HL-60 (cell line): ENCODE data around the gene CFAP54.

ENCODE experiments used
- DNase-seq, 2 experiments: peaks; one replicate each; pipeline ENCODE4 v3.0.0-alpha.2; 2010 to 2020; ENCODE audit warnings: low read depth in 1 of 2, low spot score in 1 of 2
- H3K27ac ChIP-seq: fragments of 250-450 bp; sonication (Bioruptor Pico); replicated peaks from 2 replicates; pipeline ENCODE4 v1.5.1; 2020; ENCODE audit warnings: mild to moderate bottlenecking, moderate library complexity
- H3K27me3 ChIP-seq: fragments of 250-450 bp; sonication (Bioruptor Pico); 2 replicates; pipeline ENCODE4 v1.5.1; 2021; ENCODE audit warnings: mild to moderate bottlenecking, moderate library complexity; ENCODE audit not compliant: insufficient read depth, poor library complexity, severe bottlenecking
- H3K4me3 ChIP-seq: replicated peaks from 2 replicates; pipeline ENCODE4 v1.5.1; 2011; ENCODE audit warnings: mild to moderate bottlenecking, control low read depth, low read length; ENCODE audit not compliant: insufficient read depth
- GABPA ChIP-seq: IDR thresholded peaks from 2 replicates; pipeline ENCODE4 v1.6.1; 2012; ENCODE audit warnings: low read depth
- POLR2AphosphoS5 ChIP-seq: IDR thresholded peaks from 2 replicates; pipeline ENCODE4 v1.6.1; 2012; ENCODE audit warnings: low read depth
- SPI1 ChIP-seq: IDR thresholded peaks from 2 replicates; pipeline ENCODE4 v1.6.1; 2012; ENCODE audit warnings: low read depth, mild to moderate bottlenecking, borderline replicate concordance
- TF ChIP-seq, protein P1 (sequence below): IDR thresholded peaks from 2 replicates; pipeline ENCODE4 v1.6.1; 2012; ENCODE audit warnings: low read depth; ENCODE audit not compliant: insufficient replicate concordance
- TF ChIP-seq, protein P2 (sequence below): IDR thresholded peaks from one replicate; pipeline ENCODE4 v1.5.1; 2011; ENCODE audit warnings: low read length, control low read depth, inconsistent platforms; ENCODE audit not compliant: insufficient read depth

CFAP54 gene

DNA sequence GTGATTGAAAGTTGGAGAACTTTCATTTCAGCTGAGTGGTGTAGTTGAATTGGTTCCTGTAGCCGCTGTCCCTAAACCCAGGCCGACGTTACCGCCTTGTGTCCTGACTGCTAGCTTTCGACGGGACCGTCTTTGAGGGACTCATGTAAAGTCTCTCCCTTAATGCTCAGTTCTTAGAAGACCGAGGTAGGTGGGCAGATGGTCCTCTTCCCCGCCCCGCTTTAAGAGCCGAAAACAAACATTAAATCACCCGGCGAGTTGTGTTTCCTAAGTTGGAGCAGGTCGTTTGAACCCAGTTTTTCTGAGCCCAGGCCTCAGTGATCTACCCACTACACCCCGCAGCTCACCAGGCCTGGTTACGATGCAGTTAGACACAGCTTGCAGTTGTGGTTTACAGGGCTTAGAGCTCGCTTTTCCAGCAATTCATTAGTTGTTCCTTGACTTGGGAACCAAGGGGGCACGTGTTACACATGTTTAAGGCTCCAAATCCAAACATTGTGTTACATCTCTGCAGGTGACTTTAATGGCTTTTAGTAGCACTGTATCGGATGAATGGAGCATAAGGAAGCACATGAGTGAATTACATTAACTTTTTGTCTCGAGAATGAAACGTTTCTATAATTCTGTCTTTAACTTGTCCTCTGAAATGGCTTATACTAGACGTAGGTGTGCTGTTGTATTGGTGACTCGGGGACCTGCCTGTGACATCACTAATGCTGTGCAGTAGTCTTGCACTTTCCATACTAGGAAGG is 418.5 kb downstream of the CFAP54 start:
- no peak for TF ChIP-seq SPI1
- TF ChIP-seq POLR2AphosphoS5: no peak
- TF ChIP-seq GABPA: no peak
- TF ChIP-seq, protein P1, sequence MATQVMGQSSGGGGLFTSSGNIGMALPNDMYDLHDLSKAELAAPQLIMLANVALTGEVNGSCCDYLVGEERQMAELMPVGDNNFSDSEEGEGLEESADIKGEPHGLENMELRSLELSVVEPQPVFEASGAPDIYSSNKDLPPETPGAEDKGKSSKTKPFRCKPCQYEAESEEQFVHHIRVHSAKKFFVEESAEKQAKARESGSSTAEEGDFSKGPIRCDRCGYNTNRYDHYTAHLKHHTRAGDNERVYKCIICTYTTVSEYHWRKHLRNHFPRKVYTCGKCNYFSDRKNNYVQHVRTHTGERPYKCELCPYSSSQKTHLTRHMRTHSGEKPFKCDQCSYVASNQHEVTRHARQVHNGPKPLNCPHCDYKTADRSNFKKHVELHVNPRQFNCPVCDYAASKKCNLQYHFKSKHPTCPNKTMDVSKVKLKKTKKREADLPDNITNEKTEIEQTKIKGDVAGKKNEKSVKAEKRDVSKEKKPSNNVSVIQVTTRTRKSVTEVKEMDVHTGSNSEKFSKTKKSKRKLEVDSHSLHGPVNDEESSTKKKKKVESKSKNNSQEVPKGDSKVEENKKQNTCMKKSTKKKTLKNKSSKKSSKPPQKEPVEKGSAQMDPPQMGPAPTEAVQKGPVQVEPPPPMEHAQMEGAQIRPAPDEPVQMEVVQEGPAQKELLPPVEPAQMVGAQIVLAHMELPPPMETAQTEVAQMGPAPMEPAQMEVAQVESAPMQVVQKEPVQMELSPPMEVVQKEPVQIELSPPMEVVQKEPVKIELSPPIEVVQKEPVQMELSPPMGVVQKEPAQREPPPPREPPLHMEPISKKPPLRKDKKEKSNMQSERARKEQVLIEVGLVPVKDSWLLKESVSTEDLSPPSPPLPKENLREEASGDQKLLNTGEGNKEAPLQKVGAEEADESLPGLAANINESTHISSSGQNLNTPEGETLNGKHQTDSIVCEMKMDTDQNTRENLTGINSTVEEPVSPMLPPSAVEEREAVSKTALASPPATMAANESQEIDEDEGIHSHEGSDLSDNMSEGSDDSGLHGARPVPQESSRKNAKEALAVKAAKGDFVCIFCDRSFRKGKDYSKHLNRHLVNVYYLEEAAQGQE: no peak
- TF ChIP-seq, protein P2, sequence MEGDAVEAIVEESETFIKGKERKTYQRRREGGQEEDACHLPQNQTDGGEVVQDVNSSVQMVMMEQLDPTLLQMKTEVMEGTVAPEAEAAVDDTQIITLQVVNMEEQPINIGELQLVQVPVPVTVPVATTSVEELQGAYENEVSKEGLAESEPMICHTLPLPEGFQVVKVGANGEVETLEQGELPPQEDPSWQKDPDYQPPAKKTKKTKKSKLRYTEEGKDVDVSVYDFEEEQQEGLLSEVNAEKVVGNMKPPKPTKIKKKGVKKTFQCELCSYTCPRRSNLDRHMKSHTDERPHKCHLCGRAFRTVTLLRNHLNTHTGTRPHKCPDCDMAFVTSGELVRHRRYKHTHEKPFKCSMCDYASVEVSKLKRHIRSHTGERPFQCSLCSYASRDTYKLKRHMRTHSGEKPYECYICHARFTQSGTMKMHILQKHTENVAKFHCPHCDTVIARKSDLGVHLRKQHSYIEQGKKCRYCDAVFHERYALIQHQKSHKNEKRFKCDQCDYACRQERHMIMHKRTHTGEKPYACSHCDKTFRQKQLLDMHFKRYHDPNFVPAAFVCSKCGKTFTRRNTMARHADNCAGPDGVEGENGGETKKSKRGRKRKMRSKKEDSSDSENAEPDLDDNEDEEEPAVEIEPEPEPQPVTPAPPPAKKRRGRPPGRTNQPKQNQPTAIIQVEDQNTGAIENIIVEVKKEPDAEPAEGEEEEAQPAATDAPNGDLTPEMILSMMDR: no peak
- H3K27ac ChIP-seq: peak overlapping the region; percentile 78
- H3K27me3 ChIP-seq: no peaks in the 10 kb centered on the region
- peak in 1 of 2 experiments; percentile 26 for DNase-seq
- H3K4me3 ChIP-seq: peak overlapping the region; percentile 98

DNA sequence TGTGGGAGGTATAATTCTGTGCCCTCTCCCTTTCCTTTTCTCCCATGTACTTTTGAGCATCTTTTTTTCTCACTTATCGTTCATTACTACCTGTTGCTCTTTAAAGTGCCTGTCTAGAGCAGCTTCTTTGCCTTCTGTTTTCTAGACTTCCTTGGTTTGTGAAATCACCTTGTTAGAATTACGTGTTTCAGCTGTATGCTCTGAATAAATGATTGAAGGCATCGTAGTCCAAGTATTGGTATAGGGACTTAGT is 419.0 kb downstream of the CFAP54 start:
- H3K27ac ChIP-seq: no peak overlapping the region
- H3K27me3 ChIP-seq: no peaks in the 10 kb centered on the region
- H3K4me3 ChIP-seq: peak overlapping the region; percentile 98
- TF ChIP-seq GABPA (no peak), SPI1 (no peak), POLR2AphosphoS5 (no peak)
- TF ChIP-seq, protein P1: no peak
- TF ChIP-seq, protein P2: no peak
- DNase-seq: no peak

DNA sequence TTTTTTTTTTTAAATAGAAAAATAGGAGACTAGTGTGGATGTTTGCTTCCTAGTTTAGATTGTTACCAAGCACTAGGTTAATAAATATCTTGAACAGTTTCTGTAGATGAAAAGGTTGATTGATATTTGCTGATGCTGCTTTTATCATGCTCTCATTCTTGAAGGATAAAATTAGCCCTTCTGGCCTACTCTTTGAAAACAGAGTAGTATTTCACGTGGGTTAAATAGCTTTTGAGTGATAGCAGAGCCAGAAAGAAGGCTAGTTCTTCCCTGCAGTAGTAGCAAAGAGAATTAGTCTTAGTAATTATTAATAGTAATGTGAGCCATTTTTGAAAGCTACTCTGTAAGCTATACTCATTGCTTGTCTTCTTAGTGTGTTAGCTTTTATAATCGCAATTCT is 422.9 kb downstream of the CFAP54 start:
- no peak overlapping the region for H3K27ac ChIP-seq
- no peak overlapping the region for H3K4me3 ChIP-seq
- no peak for DNase-seq
- H3K27me3 ChIP-seq: no peaks in the 10 kb centered on the region
- TF ChIP-seq POLR2AphosphoS5 (no peak), SPI1 (no peak), GABPA (no peak)
- TF ChIP-seq, protein P2: no peak
- TF ChIP-seq, protein P1: no peak
